Measurements from ENCODE around the gene NT5C.

Gene NT5C

DNA sequence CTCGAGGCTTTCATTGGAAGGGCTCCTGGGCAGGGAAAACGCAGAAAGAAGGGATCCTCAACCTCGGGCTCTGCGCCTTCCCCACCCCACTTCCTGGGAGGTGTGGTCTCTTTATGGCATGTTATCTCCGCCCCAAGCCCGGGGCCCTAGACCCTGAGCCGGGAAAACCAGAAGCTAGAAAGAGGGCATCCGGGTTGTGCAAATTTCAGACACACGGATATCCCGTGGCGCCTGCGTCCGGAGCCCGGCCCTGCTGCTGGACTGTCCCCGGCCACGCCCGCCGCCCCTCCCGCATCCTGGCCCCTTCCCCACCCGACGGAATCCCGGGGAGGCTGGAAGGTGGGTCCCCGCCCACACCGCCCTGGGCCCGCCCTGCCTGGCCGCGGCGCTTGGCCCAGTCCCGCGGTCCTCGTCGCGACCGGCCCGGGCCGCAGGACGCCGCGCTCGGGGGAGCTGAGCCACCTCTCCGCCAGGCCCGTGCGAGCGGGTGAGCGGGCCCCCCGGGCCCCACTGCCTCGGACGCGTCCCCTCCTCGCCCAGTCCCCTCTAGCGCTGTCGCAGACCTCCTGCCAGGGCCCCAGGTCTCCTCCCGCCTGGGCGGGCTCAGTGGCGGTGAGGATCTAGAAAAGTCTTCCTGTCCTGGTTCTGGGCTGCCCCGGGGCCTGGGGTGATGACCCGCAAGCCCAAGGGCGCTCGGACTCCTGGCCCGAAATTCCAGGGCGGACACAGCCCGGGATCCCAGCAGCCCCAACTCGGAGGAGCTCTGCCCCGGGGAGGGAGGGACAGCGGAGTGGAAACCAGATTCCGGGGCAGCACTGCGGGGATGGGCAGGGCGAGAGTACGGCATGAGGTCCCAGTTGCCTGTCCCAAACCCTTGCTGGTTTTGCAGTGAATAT, 43.7 kb downstream of the NT5C start, which contains the start of gene SLC16A5:
Gene SLC16A5, plus strand, starts transcription at position 397 of the 896 bp plus-strand sequence. CDS start 5,683 bp downstream, outside the sequence.
- Histone ChIP-seq H3K27me3 (replicated peaks; ENCODE audit: control insufficient read depth, insufficient read depth, low read length) (no peaks in the 10 kb centered on the region; the same call in 1 of the 2 replicates), H3K4me3 (replicated peaks; ENCODE audit: low read depth, low read length) (peak within 1 kb of the TSS; percentile 25), H3K36me3 (ENCODE audit: control insufficient read depth, insufficient read depth, low read length) (no peaks in the 10 kb centered on the region)
- TF ChIP-seq, protein P1, sequence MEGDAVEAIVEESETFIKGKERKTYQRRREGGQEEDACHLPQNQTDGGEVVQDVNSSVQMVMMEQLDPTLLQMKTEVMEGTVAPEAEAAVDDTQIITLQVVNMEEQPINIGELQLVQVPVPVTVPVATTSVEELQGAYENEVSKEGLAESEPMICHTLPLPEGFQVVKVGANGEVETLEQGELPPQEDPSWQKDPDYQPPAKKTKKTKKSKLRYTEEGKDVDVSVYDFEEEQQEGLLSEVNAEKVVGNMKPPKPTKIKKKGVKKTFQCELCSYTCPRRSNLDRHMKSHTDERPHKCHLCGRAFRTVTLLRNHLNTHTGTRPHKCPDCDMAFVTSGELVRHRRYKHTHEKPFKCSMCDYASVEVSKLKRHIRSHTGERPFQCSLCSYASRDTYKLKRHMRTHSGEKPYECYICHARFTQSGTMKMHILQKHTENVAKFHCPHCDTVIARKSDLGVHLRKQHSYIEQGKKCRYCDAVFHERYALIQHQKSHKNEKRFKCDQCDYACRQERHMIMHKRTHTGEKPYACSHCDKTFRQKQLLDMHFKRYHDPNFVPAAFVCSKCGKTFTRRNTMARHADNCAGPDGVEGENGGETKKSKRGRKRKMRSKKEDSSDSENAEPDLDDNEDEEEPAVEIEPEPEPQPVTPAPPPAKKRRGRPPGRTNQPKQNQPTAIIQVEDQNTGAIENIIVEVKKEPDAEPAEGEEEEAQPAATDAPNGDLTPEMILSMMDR (IDR thresholded peaks at IDR 0.05; ENCODE audit: insufficient read depth, low read length, poor library complexity, severe bottlenecking), result no peak
- no peak for DNase-seq (ENCODE audit: extremely low read depth, insufficient read length)

GRCh38 chr17:75087182-75087557, 44.4 kb downstream of the NT5C start:
- no peak for DNase-seq (ENCODE audit: extremely low read depth, insufficient read length)
- no peaks in the 10 kb centered on the region for H3K36me3 ChIP-seq (ENCODE audit: control insufficient read depth, insufficient read depth, low read length)
- H3K27me3 ChIP-seq (replicated peaks; ENCODE audit: control insufficient read depth, insufficient read depth, low read length), result no peaks in the 10 kb centered on the region; the same call in 1 of the 2 replicates
- peak overlapping the region; percentile 25 for H3K4me3 ChIP-seq (replicated peaks; ENCODE audit: low read depth, low read length)
- TF ChIP-seq, protein P1 (IDR thresholded peaks at IDR 0.05; ENCODE audit: insufficient read depth, low read length, poor library complexity, severe bottlenecking), result no peak

- no peak for DNase-seq (ENCODE audit: extremely low read depth, insufficient read length)
- no peak overlapping the region for H3K4me3 ChIP-seq (replicated peaks; ENCODE audit: low read depth, low read length)
These were observed 44.9 kb downstream of the NT5C start for GRCh38 chr17:75086496-75087181.

DNA sequence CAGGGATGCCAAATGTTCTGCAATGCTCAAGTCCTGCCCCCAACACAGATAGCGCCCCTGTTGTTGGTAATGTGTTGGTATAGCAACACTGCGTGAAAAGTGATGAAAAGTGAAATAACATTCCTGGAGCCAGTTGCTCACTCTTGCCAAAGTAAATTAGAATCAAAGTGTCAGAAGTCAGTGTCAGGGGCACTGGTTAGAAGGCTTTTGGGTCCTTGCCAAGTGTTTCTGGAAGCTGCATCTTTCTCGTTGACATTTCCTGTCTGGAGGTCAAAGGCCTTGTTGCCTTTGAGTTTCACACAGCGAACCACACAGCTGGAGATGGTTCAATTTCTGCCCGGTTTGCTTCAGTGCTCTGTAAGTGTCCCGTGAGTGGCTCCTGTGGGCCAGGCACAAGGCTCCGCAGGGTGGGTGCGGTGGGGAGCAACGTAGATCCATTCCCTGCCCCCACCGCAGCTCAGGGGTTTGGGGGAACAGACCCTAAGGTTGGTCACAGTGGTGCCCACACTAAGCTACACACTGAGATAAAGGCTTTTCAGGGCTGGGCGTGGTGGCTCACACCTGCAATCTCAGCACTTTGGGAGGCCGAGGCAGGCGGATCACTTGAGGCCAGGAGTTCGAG, 47.4 kb downstream of the NT5C start:
- Histone ChIP-seq H3K4me3 (replicated peaks; ENCODE audit: low read depth, low read length) (no peak overlapping the region), H3K27me3 (replicated peaks; ENCODE audit: control insufficient read depth, insufficient read depth, low read length) (no peaks in the 10 kb centered on the region; the same call in 1 of the 2 replicates), H3K36me3 (ENCODE audit: control insufficient read depth, insufficient read depth, low read length) (no peaks in the 10 kb centered on the region)
- no peak for DNase-seq (ENCODE audit: extremely low read depth, insufficient read length)
- TF ChIP-seq, protein P1 (IDR thresholded peaks at IDR 0.05; ENCODE audit: insufficient read depth, low read length, poor library complexity, severe bottlenecking), result no peak

More at GRCh38 chr17:75086496-75087181, 44.9 kb downstream of the NT5C start:
- TF ChIP-seq, protein P1 (IDR thresholded peaks at IDR 0.05; ENCODE audit: insufficient read depth, low read length, poor library complexity, severe bottlenecking), result no peak
- Histone ChIP-seq H3K27me3 (replicated peaks; ENCODE audit: control insufficient read depth, insufficient read depth, low read length) (no peaks in the 10 kb centered on the region; the same call in 1 of the 2 replicates), H3K36me3 (ENCODE audit: control insufficient read depth, insufficient read depth, low read length) (no peaks in the 10 kb centered on the region)

GRCh38 chr17:75082683-75083082, 48.9 kb downstream of the NT5C start:
- H3K4me3 ChIP-seq (replicated peaks; ENCODE audit: low read depth, low read length), result no peak overlapping the region
- DNase-seq (ENCODE audit: extremely low read depth, insufficient read length), result no peak
- TF ChIP-seq, protein P1 (IDR thresholded peaks at IDR 0.05; ENCODE audit: insufficient read depth, low read length, poor library complexity, severe bottlenecking), result no peak
- H3K27me3 ChIP-seq (replicated peaks; ENCODE audit: control insufficient read depth, insufficient read depth, low read length), result no peaks in the 10 kb centered on the region
- no peaks in the 10 kb centered on the region for H3K36me3 ChIP-seq (ENCODE audit: control insufficient read depth, insufficient read depth, low read length)
